Erythroblast (primary cell): ENCODE data around the gene MAPK14.

Source experiments
- GATA1 ChIP-seq: IDR thresholded peaks from 2 replicates; pipeline ENCODE4 v1.6.1; 2011; ENCODE audit warnings: low read depth, mild to moderate bottlenecking, control low read depth, low read length, moderate library complexity
- POLR2A ChIP-seq: IDR thresholded peaks from 2 replicates; pipeline ENCODE4 v1.6.1; 2011; ENCODE audit warnings: mild to moderate bottlenecking, low read length

DNA sequence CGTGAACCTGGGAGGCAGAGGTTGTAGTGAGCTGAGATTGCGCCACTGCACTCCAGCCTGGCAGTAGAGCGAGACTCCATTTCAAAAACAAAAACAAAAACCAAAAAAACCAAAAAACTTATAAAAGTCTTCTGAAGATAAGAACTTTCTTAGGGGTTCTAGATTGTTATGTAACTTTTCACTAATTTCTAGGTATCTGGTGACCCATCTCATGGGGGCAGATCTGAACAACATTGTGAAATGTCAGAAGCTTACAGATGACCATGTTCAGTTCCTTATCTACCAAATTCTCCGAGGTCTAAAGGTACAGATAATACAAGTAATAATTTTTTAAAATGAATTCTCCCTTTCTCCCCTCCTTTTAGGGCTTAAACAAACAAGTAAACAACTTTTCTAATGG, 45.1 kb downstream of the MAPK14 start:
- no peak for TF ChIP-seq POLR2A
- no peak for TF ChIP-seq GATA1
